H1 (cell line): ENCODE measurements around the gene GRB14. TPM values are rescaled to one million over a fixed set of nuclear protein-coding genes. Genes with fewer than 3 reads are reported as not detected.

Experiments
- CTCF ChIA-PET: fragments of 300-600 bp; sonication (Branson Sonifier 250); formaldehyde crosslinking; loops from one replicate; lab custom pipeline; 2021; ENCODE audit not compliant: partially characterized antibody; lab: Charles Lee
- POLR2A ChIA-PET: fragments of 300-600 bp; sonication (Branson Sonifier 250); formaldehyde crosslinking; loops from one replicate; lab custom pipeline; 2021; ENCODE audit warnings: inconsistent platforms; ENCODE audit not compliant: partially characterized antibody; lab: Charles Lee
- DNase-seq, 2 experiments: peaks; one replicate each; pipeline versions ENCODE4 v3.0.0 to v3.0.0-alpha.2; 2010 to 2022; ENCODE audit warnings: low spot score in 2 of 2, low read depth in 1 of 2, mixed read lengths in 1 of 2
- FAIRE-seq: peaks from 2 replicates; lab custom pipeline; 2011; peaks lifted over from hg19 to GRCh38; lab: Jason Lieb, UNC
- H2AFZ ChIP-seq: 2 replicates; pipeline ENCODE4 v1.8.1; 2012; ENCODE audit warnings: low read length, inconsistent platforms
- H2AK5ac ChIP-seq: 2 replicates; pipeline ENCODE4 v1.6.1; 2013; ENCODE audit warnings: low read depth, low read length
- H2BK120ac ChIP-seq: replicated peaks from 2 replicates; pipeline ENCODE3; 2013; ENCODE audit warnings: low read depth, low read length, inconsistent platforms
- H2BK12ac ChIP-seq: 2 replicates; pipeline ENCODE4 v1.6.1; 2013; ENCODE audit warnings: low read depth, low read length
- H2BK15ac ChIP-seq: 2 replicates; pipeline ENCODE4 v1.6.1; 2013; ENCODE audit warnings: low read length
- H2BK20ac ChIP-seq: 2 replicates; pipeline ENCODE4 v1.6.1; 2013; ENCODE audit warnings: low read length
- H2BK5ac ChIP-seq: 2 replicates; pipeline ENCODE4 v1.6.1; 2013; ENCODE audit warnings: low read depth, low read length
- H3K14ac ChIP-seq: 2 replicates; pipeline ENCODE4 v1.6.1; 2013; ENCODE audit warnings: inconsistent platforms; ENCODE audit not compliant: insufficient read length
- H3K18ac ChIP-seq: 2 replicates; pipeline ENCODE4 v1.6.1; 2013; ENCODE audit warnings: low read length; ENCODE audit errors: extremely low read depth
- H3K23ac ChIP-seq: 2 replicates; pipeline ENCODE4 v1.6.1; 2013; ENCODE audit warnings: inconsistent platforms; ENCODE audit not compliant: insufficient read length
- H3K23me2 ChIP-seq: 2 replicates; pipeline ENCODE4 v1.6.1; 2013; ENCODE audit warnings: low read depth, low read length
- H3K27ac ChIP-seq: 2 replicates; pipeline ENCODE4 v1.6.1; 2011; ENCODE audit warnings: low read depth, low read length, inconsistent platforms
- H3K27me3 ChIP-seq, 4 experiments: replicated peaks in 1 of 4; 1 replicate in 1 of 4; 2 replicates in 3 of 4; pipeline versions ENCODE4 v1.6.1 to v1.8.1; 2011 to 2013; ENCODE audit warnings: low read length in 3 of 4, mild to moderate bottlenecking in 3 of 4, inconsistent platforms in 2 of 4, mixed read lengths in 2 of 4, moderate library complexity in 1 of 4; ENCODE audit not compliant: control insufficient read depth in 3 of 4, insufficient read depth in 3 of 4; ENCODE audit errors: extremely low read depth in 1 of 4
- H3K36me3 ChIP-seq, 4 experiments: 2 replicates each; pipeline versions ENCODE4 v1.6.1 to v1.8.1; 2011 to 2013; ENCODE audit warnings: mild to moderate bottlenecking in 4 of 4, low read length in 3 of 4, moderate library complexity in 2 of 4, control low read depth in 1 of 4, inconsistent platforms in 1 of 4; ENCODE audit not compliant: insufficient read depth in 4 of 4, control insufficient read depth in 2 of 4
- H3K4ac ChIP-seq: replicated peaks from 2 replicates; pipeline ENCODE3; 2013; ENCODE audit warnings: low read length, low read depth, mixed read lengths, inconsistent platforms; ENCODE audit not compliant: insufficient read length
- H3K4me1 ChIP-seq, 4 experiments: replicated peaks in 1 of 4; 1 replicate in 1 of 4; 2 replicates in 3 of 4; pipeline versions ENCODE4 v1.6.1 to v1.8.1; 2011 to 2013; ENCODE audit warnings: low read length in 3 of 4, inconsistent platforms in 2 of 4, mixed read lengths in 1 of 4; ENCODE audit not compliant: insufficient read depth in 4 of 4, control insufficient read depth in 3 of 4
- H3K4me2 ChIP-seq, 2 experiments: 2 replicates each; pipeline versions ENCODE4 v1.6.1 to v1.8.1; 2011 to 2013; ENCODE audit warnings: low read depth in 2 of 2, low read length in 2 of 2, control low read depth in 1 of 2, inconsistent platforms in 1 of 2, mild to moderate bottlenecking in 1 of 2; ENCODE audit not compliant: insufficient read depth in 1 of 2
- H3K4me3 ChIP-seq, 4 experiments: fragments of 200-600, 300-600 bp in 1 of 4; sonication (generic), shearing (Covaris generic), sonication (Bioruptor Twin) in 1 of 4; 2 replicates each; pipeline versions ENCODE4 v1.5.1 to v1.8.1; 2011 to 2016; ENCODE audit warnings: low read length in 4 of 4, low read depth in 3 of 4, control low read depth in 2 of 4, inconsistent platforms in 2 of 4, mild to moderate bottlenecking in 2 of 4, mixed read lengths in 1 of 4, moderate library complexity in 1 of 4; ENCODE audit not compliant: insufficient read depth in 2 of 4; ENCODE audit errors: extremely low read depth in 1 of 4
- H3K56ac ChIP-seq: replicated peaks from 2 replicates; pipeline ENCODE3; 2013; ENCODE audit warnings: low read depth, mild to moderate bottlenecking, mixed read lengths, low read length, inconsistent platforms; ENCODE audit not compliant: insufficient read length
- H3K79me1 ChIP-seq: 2 replicates; pipeline ENCODE4 v1.6.1; 2013; ENCODE audit warnings: low read depth, low read length, control low read depth
- H3K79me2 ChIP-seq, 2 experiments: 2 replicates each; pipeline versions ENCODE4 v1.6.1 to v1.8.1; 2012 to 2013; ENCODE audit warnings: low read length in 2 of 2, mild to moderate bottlenecking in 2 of 2, inconsistent platforms in 1 of 2; ENCODE audit not compliant: insufficient read depth in 2 of 2, control insufficient read depth in 1 of 2
- H3K9ac ChIP-seq, 4 experiments: replicated peaks in 1 of 4; 1 replicate in 1 of 4; 2 replicates in 3 of 4; pipeline versions ENCODE4 v1.6.1 to v1.8.1; 2011 to 2013; ENCODE audit warnings: low read depth in 3 of 4, low read length in 3 of 4, control low read depth in 2 of 4, mild to moderate bottlenecking in 2 of 4, moderate library complexity in 2 of 4, inconsistent platforms in 1 of 4; ENCODE audit errors: extremely low read depth in 1 of 4
- H3K9me3 ChIP-seq, 2 experiments: 2 replicates each; pipeline versions ENCODE4 v1.6.1 to v1.8.1; 2012 to 2013; ENCODE audit warnings: mild to moderate bottlenecking in 2 of 2, moderate library complexity in 2 of 2, control low read depth in 1 of 2, inconsistent platforms in 1 of 2, low read depth in 1 of 2, low read length in 1 of 2, mixed read lengths in 1 of 2; ENCODE audit not compliant: insufficient read depth in 2 of 2
- H4K20me1 ChIP-seq, 2 experiments: replicated peaks in 1 of 2; 2 replicates each; pipeline versions ENCODE3 to v1.8.1; 2011 to 2013; ENCODE audit warnings: inconsistent platforms in 2 of 2, low read length in 2 of 2, mild to moderate bottlenecking in 1 of 2; ENCODE audit not compliant: insufficient read depth in 2 of 2, control insufficient read depth in 1 of 2
- H4K5ac ChIP-seq: 2 replicates; pipeline ENCODE4 v1.6.1; 2013; ENCODE audit warnings: low read length, low read depth, mixed read lengths, inconsistent platforms; ENCODE audit not compliant: insufficient read length
- H4K8ac ChIP-seq: 2 replicates; pipeline ENCODE4 v1.8.0; 2013; ENCODE audit warnings: mild to moderate bottlenecking, moderate library complexity, low read length, inconsistent platforms; ENCODE audit not compliant: insufficient read depth; ENCODE audit errors: extremely low read depth
- H4K91ac ChIP-seq: replicated peaks from 2 replicates; pipeline ENCODE3; 2013; ENCODE audit warnings: low read length, mixed read lengths, inconsistent platforms; ENCODE audit not compliant: insufficient read length
- ASH2L ChIP-seq: fragments of 200-600, 300-600 bp; sonication (generic); IDR thresholded peaks from one replicate; pipeline ENCODE4 v1.7.1; 2017; ENCODE audit warnings: low read length
- CBX8 ChIP-seq: fragments of 300-800, 300-1000 bp; sonication (generic); IDR thresholded peaks from 2 replicates; pipeline ENCODE4 v1.7.1; 2016; ENCODE audit warnings: low read depth, low read length, borderline replicate concordance
- CTBP2 ChIP-seq: IDR thresholded peaks from 2 replicates; pipeline ENCODE4 v1.7.0; 2011; ENCODE audit warnings: borderline replicate concordance, mild to moderate bottlenecking, moderate library complexity, mixed read lengths, low read length; ENCODE audit not compliant: insufficient read depth, insufficient read length
- EGR1 ChIP-seq: IDR thresholded peaks from 2 replicates; pipeline ENCODE4 v1.6.1; 2011; ENCODE audit warnings: low read depth, low read length, borderline replicate concordance
- HDAC2 ChIP-seq, 2 experiments: fragments of 300-600 bp in 1 of 2; sonication (generic) in 1 of 2; IDR thresholded peaks; 2 replicates each; pipeline ENCODE4 v1.6.1; 2011 to 2012; ENCODE audit warnings: low read depth in 2 of 2, low read length in 2 of 2, mild to moderate bottlenecking in 2 of 2, moderate library complexity in 2 of 2, borderline replicate concordance in 1 of 2, inconsistent platforms in 1 of 2
- MAFK ChIP-seq: IDR thresholded peaks from 2 replicates; pipeline ENCODE4 v1.6.1; 2012; ENCODE audit warnings: low read depth, mild to moderate bottlenecking, improper control_type of control experiment, low read length
- NANOG ChIP-seq: IDR thresholded peaks from 2 replicates; pipeline ENCODE4 v1.6.1; 2011; ENCODE audit warnings: low read length, low read depth, mild to moderate bottlenecking, inconsistent platforms; ENCODE audit not compliant: insufficient read depth, poor library complexity, severe bottlenecking
- RBBP5 ChIP-seq: IDR thresholded peaks from 2 replicates; pipeline ENCODE4 v1.7.1; 2012; ENCODE audit warnings: low read depth, mild to moderate bottlenecking, inconsistent platforms, low read length, moderate library complexity, borderline replicate concordance
- RXRA ChIP-seq: IDR thresholded peaks from 2 replicates; pipeline ENCODE4 v1.6.1; 2011; ENCODE audit warnings: low read depth, mild to moderate bottlenecking, low read length, moderate library complexity; ENCODE audit not compliant: insufficient read depth
- SIN3A ChIP-seq, 2 experiments: IDR thresholded peaks in 1 of 2; conservative IDR thresholded peaks in 1 of 2; 2 replicates each; pipeline ENCODE4 v1.6.1; 2011 to 2012; ENCODE audit warnings: low read length in 2 of 2, improper control_type of control experiment in 1 of 2, low read depth in 1 of 2, mild to moderate bottlenecking in 1 of 2
- SIX5 ChIP-seq: IDR thresholded peaks from 2 replicates; pipeline ENCODE4 v1.6.1; 2011; ENCODE audit warnings: mild to moderate bottlenecking, low read depth, low read length
- SRF ChIP-seq: IDR thresholded peaks from 2 replicates; pipeline ENCODE4 v1.6.1; 2011; ENCODE audit warnings: mild to moderate bottlenecking, low read depth, low read length, moderate library complexity
- TCF12 ChIP-seq: IDR thresholded peaks from 2 replicates; pipeline ENCODE4 v1.6.1; 2011; ENCODE audit warnings: low read depth, mild to moderate bottlenecking, low read length
- WGBS, 2 experiments: shearing (Covaris generic) in 1 of 2; methylation state at CpG; one replicate each; pipeline versions ENCODE4 v1.1.6 to v1.1.7; 2013 to 2015; ENCODE audit warnings: low lambda C conversion rate in 2 of 2, mixed read lengths in 2 of 2, inconsistent platforms in 1 of 2, low coverage in 1 of 2, missing lambda C conversion rate in 1 of 2; ENCODE audit not compliant: insufficient replicate concordance in 2 of 2, insufficient coverage in 1 of 2, insufficient read length in 1 of 2; ENCODE audit errors: extremely low coverage in 1 of 2, missing lambda C conversion rate in 1 of 2; 5-methylcytosine and 5-hydroxymethylcytosine counted together
- polyA plus RNA-seq, 7 experiments: library from polyadenylated mRNA; depleted of rRNA in 3 of 7; stranded (reverse) in 5 of 7; unstranded in 2 of 7; fragments of >200 nt in 5 of 7; fragments of 200-250 nt in 2 of 7; gene quantifications; 1 replicate in 5 of 7; 2 replicates in 1 of 7; 4 replicates in 1 of 7; pipeline versions ENCODE4 v1.2.1 to v1.2.3, GENCODE V29; 2011 to 2013; ENCODE audit warnings: missing spikeins in 2 of 7, mixed read lengths in 2 of 7
- total RNA-seq: library from RNA; stranded (reverse); fragmentation: NEBNext Ultra II Directional; extraction: Animal tissue kit (Norgen Biotek cat#: 25700); gene quantifications from 2 replicates; pipeline ENCODE4 v1.2.1, GENCODE V29; 2021

GRB14 gene
- total and polyA plus RNA-seq, 2 of the 8 experiments (the other 6 are each of a cell fraction or from before 2014, with no cell fraction given) = 2.5 to 11.6 TPM

GRCh38 chr2:164456619-164457018 lies 164.7 kb downstream of the GRB14 start:
- no peak overlapping the region for H3K23ac ChIP-seq
- no peak overlapping the region for H2AFZ ChIP-seq
- POLR2A ChIA-PET = no interaction called here
- H3K9ac ChIP-seq = no peak overlapping the region
- peaks cover 0 to 4% (median 0%) of the 10 kb centered on the region in 4 experiments; a peak in 2 of 7 replicates for H3K4me1 ChIP-seq
- no peak overlapping the region for H2BK12ac ChIP-seq
- no peaks in the 10 kb centered on the region for H3K79me2 ChIP-seq
- H3K79me1 ChIP-seq = no peaks in the 10 kb centered on the region
- H3K27me3 ChIP-seq = no peaks in the 10 kb centered on the region
- no peak overlapping the region for H2AK5ac ChIP-seq
- H3K4me3 ChIP-seq = no peak overlapping the region
- H2BK5ac ChIP-seq = no peak overlapping the region
- H2BK20ac ChIP-seq = no peak overlapping the region
- no peak overlapping the region for H3K27ac ChIP-seq
- 88% methylated on average over 4 of the region's 4 CpGs; no CpG with 5 or more reads in 1 of the 2 experiments for WGBS, 2 experiments
- H3K23me2 ChIP-seq = no peaks in the 10 kb centered on the region
- no peak overlapping the region for H4K5ac ChIP-seq
- CTCF ChIA-PET = interaction anchor here (1.0 kb wide), 1 partner anchor 31 kb away, joined by 3 read pairs; no protein-coding TSS in a partner anchor
- no peaks in the 10 kb centered on the region for H3K9me3 ChIP-seq
- FAIRE-seq (no peak), DNase-seq (no peak)
- H4K91ac ChIP-seq = no peak overlapping the region
- no peak overlapping the region for H3K4ac ChIP-seq
- no peak overlapping the region for H3K14ac ChIP-seq
- no peak overlapping the region for H3K56ac ChIP-seq
- H3K4me2 ChIP-seq = no peak overlapping the region
- H4K8ac ChIP-seq = no peak overlapping the region
- H3K36me3 ChIP-seq = no peaks in the 10 kb centered on the region
- H2BK120ac ChIP-seq = no peak overlapping the region
- no peaks in the 10 kb centered on the region for H4K20me1 ChIP-seq
- no peak overlapping the region for H2BK15ac ChIP-seq
- H3K18ac ChIP-seq = no peak overlapping the region
- TF ChIP-seq EGR1 (no peak), HDAC2 (IDR thresholded peaks at IDR 0.05; ENCODE audit: borderline replicate concordance in 1 of 2, low read depth in 2 of 2, low read length in 2 of 2) (no peak), SRF (no peak), NANOG (no peak), ASH2L (no peak), RXRA (no peak), SIX5 (no peak), SIN3A (conservative IDR thresholded peaks at IDR 0.05 in 1 of 2, IDR thresholded peaks at IDR 0.05 in 1 of 2; ENCODE audit: low read depth in 1 of 2, low read length in 2 of 2) (no peak), RBBP5 (no peak), CTBP2 (no peak), TCF12 (no peak), CBX8 (no peak), MAFK (no peak)
